GM10266 (cell line): ENCODE results near the gene RC3H2.
"Not testable (repeated sequence)": the region's sequence is repeated elsewhere in the genome, so short reads cannot be mapped to it uniquely, and the experiment has no call there.

Experiments used
- DNase-seq: peaks from one replicate; pipeline ENCODE4 v3.0.0; 2012; ENCODE audit errors: extremely low spot score
- TF ChIP-seq, protein P1 (sequence below): IDR thresholded peaks from 2 replicates; pipeline ENCODE4 v1.5.1; 2012; ENCODE audit warnings: mild to moderate bottlenecking, low read depth; ENCODE audit not compliant: control insufficient read depth, insufficient read depth; ENCODE audit errors: missing control alignments

The RC3H2 gene

DNA sequence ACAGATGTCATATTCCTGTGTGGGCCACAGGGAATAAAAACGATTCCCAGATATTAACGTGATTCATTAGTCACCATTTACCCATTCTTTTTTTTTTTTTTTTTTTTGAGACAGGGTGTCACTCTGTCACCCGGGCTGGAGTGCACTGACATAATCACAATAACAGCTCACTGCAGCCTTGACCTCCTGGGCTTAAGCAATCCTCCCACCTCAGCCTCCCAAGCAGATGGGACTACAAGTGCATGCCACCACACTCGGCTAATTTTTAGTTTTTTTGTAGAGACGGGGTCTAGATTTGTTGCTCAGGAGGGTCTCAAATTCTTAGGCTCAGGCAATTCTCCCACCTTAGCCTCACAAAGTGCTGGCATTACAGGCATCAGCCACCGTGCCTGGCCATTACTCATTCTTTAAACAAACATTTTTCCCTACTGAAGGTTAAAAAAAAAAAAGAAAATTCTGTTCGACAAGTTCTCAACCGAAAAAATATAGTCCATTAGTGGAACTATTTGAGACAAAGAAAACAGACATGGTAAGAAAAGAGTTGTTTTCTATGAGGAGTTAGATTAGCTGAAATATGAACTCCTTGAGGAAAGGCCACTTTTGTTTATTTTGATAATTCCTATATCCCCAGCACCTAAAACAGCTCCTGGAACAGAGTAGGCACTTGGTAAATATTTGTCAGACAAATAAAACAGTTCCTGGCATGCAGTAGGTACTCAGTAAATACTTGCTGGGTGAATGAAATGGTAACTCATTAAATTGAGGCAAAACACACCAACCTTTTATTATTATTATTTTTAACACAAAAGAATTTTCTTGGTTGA is 44.6 kb downstream of the RC3H2 start:
- no peak for DNase-seq
- TF ChIP-seq, protein P1, sequence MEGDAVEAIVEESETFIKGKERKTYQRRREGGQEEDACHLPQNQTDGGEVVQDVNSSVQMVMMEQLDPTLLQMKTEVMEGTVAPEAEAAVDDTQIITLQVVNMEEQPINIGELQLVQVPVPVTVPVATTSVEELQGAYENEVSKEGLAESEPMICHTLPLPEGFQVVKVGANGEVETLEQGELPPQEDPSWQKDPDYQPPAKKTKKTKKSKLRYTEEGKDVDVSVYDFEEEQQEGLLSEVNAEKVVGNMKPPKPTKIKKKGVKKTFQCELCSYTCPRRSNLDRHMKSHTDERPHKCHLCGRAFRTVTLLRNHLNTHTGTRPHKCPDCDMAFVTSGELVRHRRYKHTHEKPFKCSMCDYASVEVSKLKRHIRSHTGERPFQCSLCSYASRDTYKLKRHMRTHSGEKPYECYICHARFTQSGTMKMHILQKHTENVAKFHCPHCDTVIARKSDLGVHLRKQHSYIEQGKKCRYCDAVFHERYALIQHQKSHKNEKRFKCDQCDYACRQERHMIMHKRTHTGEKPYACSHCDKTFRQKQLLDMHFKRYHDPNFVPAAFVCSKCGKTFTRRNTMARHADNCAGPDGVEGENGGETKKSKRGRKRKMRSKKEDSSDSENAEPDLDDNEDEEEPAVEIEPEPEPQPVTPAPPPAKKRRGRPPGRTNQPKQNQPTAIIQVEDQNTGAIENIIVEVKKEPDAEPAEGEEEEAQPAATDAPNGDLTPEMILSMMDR = no peak

DNA sequence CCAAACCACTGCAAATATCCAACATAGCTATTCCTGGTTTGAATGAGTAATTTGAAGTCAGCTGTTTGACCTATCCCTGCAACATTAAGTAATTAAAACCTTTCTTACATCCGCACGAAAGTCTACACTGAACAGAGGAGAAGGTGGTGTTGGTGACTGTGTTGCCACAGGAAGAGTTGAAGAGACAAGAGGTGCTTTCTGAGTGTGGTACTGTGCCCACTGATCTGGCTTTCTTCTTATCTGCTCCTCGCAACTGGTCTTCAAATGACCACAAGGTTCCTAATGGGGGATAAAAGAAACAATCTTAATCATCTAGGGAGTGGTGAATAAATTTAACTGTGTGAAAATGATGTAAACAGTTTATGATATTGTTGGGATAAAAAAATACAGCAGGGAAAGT is 47.3 kb downstream of the RC3H2 start:
- no peak for DNase-seq
- TF ChIP-seq, protein P1 = no peak

DNA sequence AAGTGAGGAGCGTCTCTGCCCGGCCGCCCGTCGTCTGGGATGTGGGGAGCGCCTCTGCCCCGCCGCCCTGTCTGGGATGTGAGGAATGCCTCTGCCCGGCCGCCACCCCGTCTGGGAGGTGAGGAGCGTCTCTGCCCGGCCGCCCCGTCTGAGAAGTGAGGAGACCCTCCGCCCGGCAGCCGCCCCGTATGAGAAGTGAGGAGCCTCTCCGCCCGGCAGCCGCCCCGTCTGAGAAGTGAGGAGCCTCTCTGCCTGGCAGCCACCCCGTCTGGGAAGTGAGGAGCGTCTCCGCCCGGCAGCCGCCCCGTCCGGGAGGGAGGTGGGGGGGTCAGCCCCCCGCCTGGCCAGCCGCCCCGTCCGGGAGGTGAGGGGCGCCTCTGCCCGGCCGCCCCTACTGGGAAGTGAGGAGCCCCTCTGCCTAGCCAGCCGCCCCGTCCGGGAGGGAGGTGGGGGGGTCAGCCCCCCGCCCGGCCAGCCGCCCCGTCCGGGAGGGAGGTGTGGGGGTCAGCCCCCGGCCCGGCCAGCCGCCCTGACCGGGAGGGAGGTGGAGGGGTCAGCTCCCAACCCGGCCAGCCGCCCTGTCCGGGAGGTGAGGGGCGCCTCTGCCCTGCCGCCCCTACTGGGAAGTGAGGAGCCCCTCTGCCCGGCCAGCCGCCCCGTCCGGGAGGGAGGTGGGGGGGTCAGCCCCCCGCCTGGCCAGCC is 52.9 kb downstream of the RC3H2 start:
- not testable (repeated sequence) for DNase-seq

DNA sequence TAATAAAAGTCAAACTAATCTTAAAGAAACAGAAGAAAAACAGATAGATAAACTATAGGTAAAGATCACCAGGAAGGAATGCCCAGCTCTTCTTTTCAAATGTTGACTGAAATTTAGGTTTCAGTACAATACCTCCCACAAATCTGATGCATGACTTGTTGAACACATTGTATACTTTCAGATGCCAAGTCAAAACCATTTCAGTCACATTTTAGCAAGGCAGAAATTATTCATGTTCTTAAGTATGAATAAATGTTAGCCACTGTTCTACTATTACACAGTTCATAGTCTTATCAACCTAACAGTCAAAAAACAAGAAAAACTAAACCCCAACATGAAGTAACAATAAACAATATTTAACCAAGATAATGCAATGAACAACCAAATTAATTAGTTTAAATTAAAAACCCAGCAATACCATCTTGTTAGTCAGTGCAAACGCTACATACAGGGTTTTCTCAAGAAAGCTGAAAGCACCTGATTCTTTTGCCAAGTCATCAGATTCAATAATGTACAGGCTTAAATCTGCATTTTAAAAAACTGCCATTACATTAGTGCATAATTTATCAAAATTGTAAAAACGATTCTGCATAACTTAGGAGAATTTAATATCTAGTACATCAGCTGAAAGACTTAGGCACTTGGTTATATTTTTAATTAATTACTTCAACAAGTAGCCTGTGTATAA is 56.8 kb downstream of the RC3H2 start:
- DNase-seq = no peak
- TF ChIP-seq, protein P1 = no peak

DNA sequence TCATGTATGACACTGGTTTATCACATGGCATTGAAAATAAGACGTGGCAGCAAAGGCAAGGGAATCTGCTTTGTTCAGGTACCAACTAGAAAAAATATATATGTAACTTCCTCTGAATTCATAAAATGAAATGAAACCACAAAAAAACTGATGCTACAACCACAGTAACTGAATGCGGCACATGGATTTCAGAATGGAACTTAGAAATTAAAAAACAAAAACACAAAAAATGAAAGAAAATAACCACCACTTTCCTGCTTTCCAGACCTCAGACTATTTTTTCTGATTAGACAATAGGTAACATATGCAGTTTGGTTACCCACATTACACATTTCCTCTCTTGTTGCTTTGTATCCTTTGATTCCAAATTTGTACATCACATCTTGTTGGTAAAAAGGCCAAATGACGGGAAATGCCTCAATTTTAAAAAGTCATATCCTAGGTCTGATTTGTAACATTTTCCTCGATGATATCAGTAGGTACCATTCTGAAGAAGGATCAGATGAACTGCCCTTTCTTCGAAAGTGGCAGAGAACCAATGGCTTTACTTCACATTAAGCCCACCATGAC is 58.7 kb downstream of the RC3H2 start:
- TF ChIP-seq, protein P1 = no peak
- no peak for DNase-seq

DNA sequence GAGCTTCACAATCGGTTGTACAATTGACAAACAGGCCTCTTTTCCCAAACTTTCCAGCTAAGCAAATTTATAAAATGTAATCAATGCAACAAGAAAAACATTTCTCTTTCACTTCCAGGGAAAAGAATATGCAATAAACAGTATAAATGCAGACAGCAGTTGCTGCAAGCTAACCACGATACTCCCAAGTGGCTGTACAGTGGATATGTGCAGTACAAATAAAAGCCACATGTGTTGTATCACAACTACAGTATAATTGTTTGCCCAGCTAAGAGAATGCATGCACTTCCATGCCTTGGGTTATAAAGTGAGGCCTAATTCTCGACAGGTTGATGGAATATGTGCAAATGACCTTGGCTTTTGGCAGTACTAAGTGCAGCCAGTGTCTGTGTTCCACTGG is 60.0 kb downstream of the RC3H2 start:
- DNase-seq = no peak
- TF ChIP-seq, protein P1 = no peak

DNA sequence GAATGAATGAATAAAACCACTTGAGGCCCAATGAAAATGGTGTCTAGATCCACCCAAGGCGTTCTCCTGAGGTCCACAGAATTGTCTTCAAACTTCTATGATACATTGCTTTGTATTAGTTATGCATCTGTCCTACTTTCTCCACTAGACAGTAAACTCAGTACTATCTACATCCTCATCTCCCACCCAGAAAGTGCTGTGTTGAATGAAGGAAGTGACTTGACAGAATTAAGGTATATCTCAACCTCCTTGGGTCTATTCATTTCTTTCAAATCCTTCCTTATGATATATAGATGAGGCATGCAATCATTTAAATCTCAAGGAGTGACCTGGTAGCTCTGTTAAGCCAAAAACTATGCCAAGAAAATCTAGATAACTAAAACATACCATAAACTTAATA is 61.0 kb downstream of the RC3H2 start:
- DNase-seq = no peak
- TF ChIP-seq, protein P1 = no peak
